Mucosa of descending colon (tissue), 3 donors: ENCODE data around the gene OR51I1. TPM values are rescaled to one million over a fixed set of nuclear protein-coding genes. Genes with fewer than 3 reads are reported as not detected.

Experiments
- ATAC-seq: fragments of 200-7000 bp; cut with Tn5 transposase; one replicate; pipeline ENCODE4 v1.9.1; 2020; ENCODE audit warnings: mild to moderate bottlenecking, moderate library complexity
- DNase-seq, 3 donors: peaks; one replicate each; pipeline ENCODE4 v3.0.0-alpha.2; 2020
- H3K36me3 ChIP-seq: fragments of 200-600 bp; one replicate; pipeline ENCODE4 v1.8.0; 2021; ENCODE audit warnings: low read depth, mild to moderate bottlenecking
- H3K4me1 ChIP-seq: fragments of 200-600 bp; one replicate; pipeline ENCODE4 v1.8.0; 2021; ENCODE audit warnings: low read depth, mild to moderate bottlenecking
- H3K4me3 ChIP-seq: fragments of 200-600 bp; one replicate; pipeline ENCODE4 v1.8.0; 2021; ENCODE audit warnings: mild to moderate bottlenecking
- H3K9me3 ChIP-seq: fragments of 200-600 bp; one replicate; pipeline ENCODE4 v1.8.0; 2021; ENCODE audit warnings: mild to moderate bottlenecking
- intact Hi-C, 2 donors: fragments of 100-400 bp; cut with DNase I in 1 of 2; cut with micrococcal nuclease in 1 of 2; formaldehyde crosslinking; loops; one replicate each; pipeline versions ENCODE4 v1.11.0 to v1.11.1; 2022; cut with DNase I, micrococcal nuclease
- total RNA-seq, 3 donors: library from RNA; stranded (reverse); fragmentation: NEBNext Ultra II Directional in 2 of 3; extraction: Animal tissue kit (Norgen Biotek cat#: 25700) in 2 of 3; gene quantifications; one replicate each; pipeline versions ENCODE4 v1.2.1 to v1.2.4, GENCODE V29; 2021 to 2023
- TF ChIP-seq, protein P1 (sequence below): fragments of 200-600 bp; IDR thresholded peaks from one replicate; pipeline ENCODE4 v1.8.0; 2022; ENCODE audit warnings: antibody characterized with exemption, mild to moderate bottlenecking
- donor health status: DM: no; HTN: no; CAD: no; lungs with moderate emphysema.
- donor health status: DM: no; HTN: no; CAD: no.
- donor health status: DM: no; HTN: yes; CAD: no.

OR51I1 gene
- total RNA-seq, 3 donors from 2014 or later = not detected

DNA sequence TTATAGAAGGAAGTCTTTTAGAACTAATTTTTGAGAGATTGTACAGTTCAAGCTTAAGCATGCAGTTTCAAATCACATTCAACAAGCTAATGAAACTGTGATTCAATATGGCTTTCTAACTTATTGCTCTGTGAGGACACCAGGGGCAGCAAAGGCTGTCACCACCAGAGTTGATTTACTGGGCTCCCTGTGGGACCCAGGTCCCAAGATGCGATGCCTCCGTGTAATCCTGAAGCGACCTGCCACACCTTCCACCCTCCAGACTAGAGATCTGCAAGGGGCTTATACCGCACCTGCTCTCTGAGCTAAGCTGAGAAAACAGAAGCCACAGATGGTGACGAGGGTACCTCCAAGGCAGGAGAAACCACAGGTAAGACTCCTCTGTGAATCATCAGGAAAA lies 20.3 kb downstream of the OR51I1 start:
- Histone ChIP-seq H3K4me3 (no peak overlapping the region), H3K9me3 (no peaks in the 10 kb centered on the region), H3K36me3 (no peaks in the 10 kb centered on the region), H3K4me1 (no peaks in the 10 kb centered on the region)
- intact Hi-C loops = no loop called here
- DNase-seq = no peak
- no peak for ATAC-seq
- TF ChIP-seq, protein P1, sequence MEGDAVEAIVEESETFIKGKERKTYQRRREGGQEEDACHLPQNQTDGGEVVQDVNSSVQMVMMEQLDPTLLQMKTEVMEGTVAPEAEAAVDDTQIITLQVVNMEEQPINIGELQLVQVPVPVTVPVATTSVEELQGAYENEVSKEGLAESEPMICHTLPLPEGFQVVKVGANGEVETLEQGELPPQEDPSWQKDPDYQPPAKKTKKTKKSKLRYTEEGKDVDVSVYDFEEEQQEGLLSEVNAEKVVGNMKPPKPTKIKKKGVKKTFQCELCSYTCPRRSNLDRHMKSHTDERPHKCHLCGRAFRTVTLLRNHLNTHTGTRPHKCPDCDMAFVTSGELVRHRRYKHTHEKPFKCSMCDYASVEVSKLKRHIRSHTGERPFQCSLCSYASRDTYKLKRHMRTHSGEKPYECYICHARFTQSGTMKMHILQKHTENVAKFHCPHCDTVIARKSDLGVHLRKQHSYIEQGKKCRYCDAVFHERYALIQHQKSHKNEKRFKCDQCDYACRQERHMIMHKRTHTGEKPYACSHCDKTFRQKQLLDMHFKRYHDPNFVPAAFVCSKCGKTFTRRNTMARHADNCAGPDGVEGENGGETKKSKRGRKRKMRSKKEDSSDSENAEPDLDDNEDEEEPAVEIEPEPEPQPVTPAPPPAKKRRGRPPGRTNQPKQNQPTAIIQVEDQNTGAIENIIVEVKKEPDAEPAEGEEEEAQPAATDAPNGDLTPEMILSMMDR = no peak

- intact Hi-C loops = no loop called here
- ATAC-seq (no peak), DNase-seq (no peak)
- no peak overlapping the region for H3K4me3 ChIP-seq
- H3K4me1 ChIP-seq = no peaks in the 10 kb centered on the region
- no peaks in the 10 kb centered on the region for H3K36me3 ChIP-seq
- TF ChIP-seq, protein P1 = no peak
- no peaks in the 10 kb centered on the region for H3K9me3 ChIP-seq
Observed at GRCh38 chr11:5405173-5405572, 36.1 kb downstream of the OR51I1 start.

GRCh38 chr11:5398936-5399335 lies 42.4 kb downstream of the OR51I1 start:
- Histone ChIP-seq H3K4me3 (no peak overlapping the region), H3K4me1 (no peaks in the 10 kb centered on the region), H3K9me3 (no peaks in the 10 kb centered on the region), H3K36me3 (no peaks in the 10 kb centered on the region)
- DNase-seq (no peak), ATAC-seq (no peak)
- intact Hi-C loops = no loop called here
- TF ChIP-seq, protein P1 = no peak

GRCh38 chr11:5394091-5394490 lies 47.2 kb downstream of the OR51I1 start:
- TF ChIP-seq, protein P1 = no peak
- Histone ChIP-seq H3K4me1 (no peaks in the 10 kb centered on the region), H3K4me3 (no peak overlapping the region), H3K9me3 (no peaks in the 10 kb centered on the region), H3K36me3 (no peaks in the 10 kb centered on the region)
- DNase-seq = no peak
- no peak for ATAC-seq
- intact Hi-C loops = no loop called here

Other genes with a start within 250 kb of the OR51I1 start
- gene OR51V1, start 240.8 kb downstream of the OR51I1 start, total RNA-seq = not detected
- 10 to 100 TPM in 1 of 3 donors, 1 to 10 TPM in 2; 2.5 to 11.1 (median 3.3) TPM for gene HBB, start 214.4 kb downstream of the OR51I1 start, total RNA-seq
- gene HBD, start 207.0 kb downstream of the OR51I1 start, total RNA-seq = not detected
- not detected for gene HBG1, start 191.7 kb downstream of the OR51I1 start, total RNA-seq
- gene HBG2, start 186.7 kb downstream of the OR51I1 start, total RNA-seq = not detected
- not detected for gene HBE1, start 171.6 kb downstream of the OR51I1 start, total RNA-seq
- gene OR51B4, start 139.6 kb downstream of the OR51I1 start, total RNA-seq = not detected
- gene OR51B2, start 117.2 kb downstream of the OR51I1 start, total RNA-seq = not detected
- not detected for gene OR51B5, start 98.0 kb downstream of the OR51I1 start, total RNA-seq
- gene OR51B6, start 90.0 kb downstream of the OR51I1 start, total RNA-seq = not detected
- not detected for gene OR51M1, start 57.7 kb downstream of the OR51I1 start, total RNA-seq
- gene OR51Q1, start 19.4 kb downstream of the OR51I1 start, total RNA-seq = not detected
- not detected for gene OR51I2, start 7.8 kb upstream of the OR51I1 start, total RNA-seq
- gene OR52D1, start 47.2 kb upstream of the OR51I1 start, total RNA-seq = not detected
- gene UBQLN3, start 68.4 kb upstream of the OR51I1 start, total RNA-seq = under 1 TPM in 2 of 3 donors, not detected in 1; 0.22 to 0.23 TPM
- gene UBQLNL, start 75.2 kb upstream of the OR51I1 start, total RNA-seq = under 1 TPM; 0.32 to 0.49 (median 0.34) TPM
- gene OR52H1, start 107.0 kb upstream of the OR51I1 start, total RNA-seq = under 1 TPM; 0.28 to 0.46 (median 0.39) TPM
- gene OR52B6, start 139.4 kb upstream of the OR51I1 start, total RNA-seq = not detected
- gene TRIM6, start 155.1 kb upstream of the OR51I1 start, total RNA-seq = 1 to 10 TPM in 1 of 3 donors, under 1 TPM in 2; 0.43 to 4.6 (median 0.92) TPM
- gene TRIM34, start 183.5 kb upstream of the OR51I1 start, total RNA-seq = 10 to 100 TPM in 1 of 3 donors, 1 to 10 TPM in 2; 7.3 to 11.9 (median 8.5) TPM
- 10 to 100 TPM; 19.6 to 24.6 (median 21.5) TPM for gene TRIM5, start 243.6 kb upstream of the OR51I1 start, total RNA-seq
- 10 to 100 TPM in 2 of 3 donors, 1 to 10 TPM in 1; 9.7 to 47.1 (median 31.5) TPM for gene TRIM22, start 248.3 kb upstream of the OR51I1 start, total RNA-seq